NK-92 (cell line): Measurements from ENCODE around the gene FBXO41.

Experiments
- DNase-seq: peaks from one replicate; lab custom pipeline; 2025; ENCODE audit not compliant: unreplicated experiment; lab: John Stamatoyannopoulos, UW

FBXO41 gene

DNA sequence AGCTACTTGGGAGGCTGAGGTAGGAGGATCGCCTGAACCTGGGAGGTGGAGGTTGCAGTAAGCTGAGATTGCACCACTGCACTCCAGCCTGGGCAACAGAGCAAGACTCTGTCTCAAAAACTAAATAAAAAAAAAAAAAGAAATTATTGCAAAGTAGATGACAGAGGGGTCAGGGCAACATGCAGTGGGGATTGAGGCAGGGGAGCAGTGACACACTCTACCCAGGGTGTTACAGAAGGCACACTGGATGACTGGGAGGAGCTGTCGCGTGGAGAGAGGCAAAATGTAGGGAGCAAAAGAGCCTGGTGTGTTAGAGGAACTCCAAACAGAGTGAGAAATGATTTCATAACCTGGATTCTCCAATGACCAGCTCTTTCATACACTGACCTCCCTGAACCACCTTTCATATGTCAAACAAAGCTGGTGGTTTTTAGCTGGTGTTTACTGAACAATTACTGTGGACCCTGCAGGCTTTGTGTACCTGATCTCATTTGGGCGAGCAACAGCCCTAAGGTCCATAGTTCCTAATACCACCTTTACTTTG, 22.1 kb downstream of the FBXO41 start:
- DNase-seq, result no peak

- no peak for DNase-seq
Measured at GRCh38 chr2:73260338-73260984, 23.8 kb downstream of the FBXO41 start.

GRCh38 chr2:73259704-73260337, 24.5 kb downstream of the FBXO41 start:
- DNase-seq, result no peak

GRCh38 chr2:73259276-73259675, 25.0 kb downstream of the FBXO41 start:
- DNase-seq, result no peak

GRCh38 chr2:73258913-73259215, 25.4 kb downstream of the FBXO41 start:
- no peak for DNase-seq

- no peak for DNase-seq
Measured at GRCh38 chr2:73258186-73258912, 25.9 kb downstream of the FBXO41 start.

- DNase-seq, result no peak
Measured at GRCh38 chr2:73257425-73258125, 26.7 kb downstream of the FBXO41 start.

GRCh38 chr2:73257021-73257420, 27.3 kb downstream of the FBXO41 start:
- DNase-seq, result no peak

DNA sequence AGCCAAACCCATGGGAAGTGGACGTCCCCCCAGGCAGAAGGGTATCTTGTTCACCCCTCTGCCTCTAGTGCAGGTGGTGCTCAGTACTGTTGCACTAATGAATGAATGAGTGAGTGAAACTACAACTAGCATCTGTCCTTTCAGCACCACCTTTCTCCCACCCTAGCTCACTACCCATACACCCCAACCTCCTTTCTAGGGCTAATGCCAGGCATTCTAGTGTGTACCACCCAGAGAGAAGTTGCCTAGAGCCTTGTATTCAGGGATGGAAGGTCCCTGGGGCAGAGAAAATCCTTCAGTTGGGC, 27.7 kb downstream of the FBXO41 start:
- DNase-seq, result no peak

DNA sequence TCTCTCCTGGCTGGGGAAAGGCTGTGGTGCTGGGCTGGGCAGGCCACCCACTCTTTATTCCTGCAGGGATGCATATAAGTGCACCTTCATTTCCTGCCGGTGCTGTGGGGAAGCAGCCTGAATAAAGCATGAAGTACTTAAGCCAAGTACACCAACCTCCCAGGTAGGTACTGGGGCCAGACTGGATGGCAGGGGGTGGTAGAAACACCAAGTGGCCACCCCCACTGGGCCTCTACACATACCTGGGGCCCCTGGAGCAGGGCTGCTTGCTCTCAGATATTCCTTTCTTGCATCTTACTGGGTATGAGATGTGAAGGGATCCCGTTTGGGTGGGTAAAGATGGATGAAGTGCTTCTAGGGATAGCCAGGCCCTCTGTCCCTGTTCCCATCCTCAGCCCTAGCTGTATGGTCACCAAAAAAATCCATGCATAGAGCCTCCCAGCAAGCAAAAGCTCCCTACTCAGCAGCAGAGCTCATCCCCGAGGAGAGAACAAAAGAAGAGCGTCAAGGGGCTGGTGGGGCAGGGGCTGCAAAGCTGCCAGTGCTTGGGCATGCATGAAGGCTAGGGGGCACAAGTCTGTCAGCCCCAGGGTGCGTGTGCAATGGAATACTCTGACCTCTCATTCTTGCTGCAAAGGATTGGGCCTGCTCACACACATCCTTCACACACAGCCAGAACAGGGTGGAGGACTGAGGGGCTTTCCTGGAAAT, 28.2 kb downstream of the FBXO41 start:
- no peak for DNase-seq

- no peak for DNase-seq
Measured at GRCh38 chr2:73255007-73255644, 29.2 kb downstream of the FBXO41 start.

GRCh38 chr2:73254343-73255006, 29.8 kb downstream of the FBXO41 start:
- no peak for DNase-seq

GRCh38 chr2:73253901-73254300, 30.4 kb downstream of the FBXO41 start:
- no peak for DNase-seq

DNA sequence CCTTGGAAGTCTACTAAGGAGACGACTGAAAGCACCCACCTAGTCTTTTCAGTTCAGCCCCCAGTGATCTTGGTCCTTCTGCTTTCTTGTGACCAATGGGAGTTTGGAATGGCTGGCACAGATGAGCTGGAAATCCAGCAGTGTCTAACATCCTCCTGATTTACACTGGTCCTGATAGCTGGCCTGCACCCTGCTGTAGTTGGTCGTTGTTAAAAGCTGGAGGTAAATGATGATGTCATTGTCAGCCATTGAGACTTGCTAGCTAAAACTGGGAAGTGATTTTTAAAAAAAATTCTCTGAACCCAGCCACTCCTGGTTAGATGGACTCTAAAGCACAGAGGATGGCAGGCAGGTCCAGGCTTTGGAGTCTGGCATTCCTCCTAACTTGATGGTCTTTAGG, 30.9 kb downstream of the FBXO41 start:
- no peak for DNase-seq

DNA sequence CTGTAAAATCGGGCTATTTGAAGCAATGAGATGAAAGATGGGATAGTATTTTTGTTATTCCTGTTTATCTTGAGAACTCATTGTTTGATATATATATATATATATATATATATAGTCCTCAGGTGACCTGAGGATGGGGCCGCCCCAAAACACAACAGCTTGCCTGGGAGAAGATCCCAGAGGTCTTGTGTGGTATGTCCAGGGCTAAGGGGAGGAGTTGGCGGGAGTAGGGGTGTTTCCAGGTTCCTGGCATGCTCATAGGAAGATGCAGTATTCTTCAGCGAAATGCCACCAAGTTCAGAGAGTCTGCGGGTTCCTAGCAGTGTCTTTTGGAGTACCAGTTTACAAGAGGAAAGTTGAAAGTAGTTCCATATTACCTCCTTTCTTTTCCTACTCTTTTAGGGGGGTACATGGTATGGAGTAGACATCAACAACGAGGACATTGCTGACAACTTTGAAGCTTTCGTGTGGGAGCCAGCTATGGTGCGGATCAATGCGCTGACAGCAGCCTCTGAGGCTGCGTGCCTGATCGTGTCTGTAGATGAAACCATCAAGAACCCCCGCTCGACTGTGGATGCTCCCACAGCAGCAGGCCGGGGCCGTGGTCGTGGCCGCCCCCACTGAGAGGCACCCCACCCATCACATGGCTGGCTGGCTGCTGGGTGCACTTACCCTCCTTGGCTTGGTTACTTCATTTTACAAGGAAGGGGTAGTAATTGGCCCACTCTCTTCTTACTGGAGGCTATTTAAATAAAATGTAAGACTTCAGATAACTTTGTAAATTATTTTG, 31.8 kb downstream of the FBXO41 start:
- no peak for DNase-seq

DNA sequence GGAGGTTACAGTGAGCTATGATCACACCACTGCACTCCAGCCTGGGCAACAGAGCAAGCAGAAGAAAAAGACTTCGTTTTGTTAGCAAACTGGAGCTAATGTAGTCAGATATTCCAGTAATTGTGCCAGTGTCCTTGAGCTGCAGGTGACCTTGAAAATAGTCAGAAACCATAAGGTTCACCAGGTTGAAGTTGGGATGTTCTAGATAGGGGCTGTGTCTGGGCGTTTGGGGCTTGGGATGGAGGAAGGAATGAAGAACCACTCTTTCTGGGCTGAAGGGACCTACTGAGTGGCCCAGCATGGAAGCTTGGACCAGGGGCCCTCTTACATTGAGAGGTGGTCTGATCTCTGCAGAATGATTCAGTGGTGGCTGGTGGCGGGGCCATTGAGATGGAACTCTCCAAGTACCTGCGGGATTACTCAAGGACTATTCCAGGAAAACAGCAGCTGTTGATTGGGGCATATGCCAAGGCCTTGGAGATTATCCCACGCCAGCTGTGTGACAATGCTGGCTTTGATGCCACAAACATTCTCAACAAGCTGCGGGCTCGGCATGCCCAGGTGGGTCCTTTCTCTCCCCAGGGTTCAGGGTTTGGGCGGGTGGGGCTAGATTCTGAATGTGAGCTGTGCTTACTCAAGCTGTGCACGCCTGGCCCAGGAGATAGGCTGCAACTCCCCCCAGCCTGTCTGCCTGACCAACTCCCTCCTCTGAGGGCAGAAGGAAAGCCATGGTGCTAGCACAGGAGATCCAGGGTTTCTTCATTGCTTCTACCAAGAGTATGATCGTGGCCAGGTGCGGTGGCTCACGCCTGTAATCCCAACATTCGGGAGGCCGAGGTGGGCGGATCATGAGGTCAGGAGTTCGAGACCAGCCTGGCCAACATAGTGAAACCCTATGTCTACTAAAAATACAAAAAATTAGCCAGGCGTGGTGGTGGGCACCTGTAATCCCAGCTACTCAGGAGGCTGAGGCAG, 33.1 kb downstream of the FBXO41 start:
- DNase-seq, result no peak

GRCh38 chr2:73249636-73250035, 34.6 kb downstream of the FBXO41 start:
- DNase-seq, result no peak

GRCh38 chr2:73246850-73247249, 37.4 kb downstream of the FBXO41 start:
- DNase-seq, result no peak
